GM19467 (cell line): ENCODE measurements around the gene FAM170B.

Experiments used
- ATAC-seq: cut with Tn5 transposase; IDR thresholded peaks from one replicate; pipeline ENCODE4 v1.9.1; 2021; ENCODE audit warnings: mild to moderate bottlenecking, moderate library complexity; ENCODE audit not compliant: unreplicated experiment

Gene FAM170B

GRCh38 chr10:49129376-49129775 is 4.4 kb downstream of the FAM170B start:
- ATAC-seq, result no peak

DNA sequence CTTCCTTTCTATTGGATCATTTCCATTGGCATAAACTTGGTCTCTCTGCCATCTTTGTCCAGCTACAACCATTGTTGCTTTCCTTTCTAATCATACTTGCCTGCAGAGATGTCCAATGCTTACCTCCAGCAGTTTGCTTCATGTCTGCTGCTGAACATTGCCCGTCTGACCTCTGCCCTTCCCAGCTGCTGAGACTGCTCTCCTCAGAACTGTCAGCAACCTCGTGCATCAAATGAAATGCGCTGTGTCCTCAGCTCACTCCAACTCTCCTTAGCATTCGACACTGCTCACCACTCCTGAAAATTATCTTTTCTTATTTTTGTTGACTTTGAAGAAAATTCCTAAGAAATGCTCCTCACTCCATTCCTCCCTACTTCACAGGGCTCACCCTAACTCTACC is 5.0 kb downstream of the FAM170B start:
- no peak for ATAC-seq

DNA sequence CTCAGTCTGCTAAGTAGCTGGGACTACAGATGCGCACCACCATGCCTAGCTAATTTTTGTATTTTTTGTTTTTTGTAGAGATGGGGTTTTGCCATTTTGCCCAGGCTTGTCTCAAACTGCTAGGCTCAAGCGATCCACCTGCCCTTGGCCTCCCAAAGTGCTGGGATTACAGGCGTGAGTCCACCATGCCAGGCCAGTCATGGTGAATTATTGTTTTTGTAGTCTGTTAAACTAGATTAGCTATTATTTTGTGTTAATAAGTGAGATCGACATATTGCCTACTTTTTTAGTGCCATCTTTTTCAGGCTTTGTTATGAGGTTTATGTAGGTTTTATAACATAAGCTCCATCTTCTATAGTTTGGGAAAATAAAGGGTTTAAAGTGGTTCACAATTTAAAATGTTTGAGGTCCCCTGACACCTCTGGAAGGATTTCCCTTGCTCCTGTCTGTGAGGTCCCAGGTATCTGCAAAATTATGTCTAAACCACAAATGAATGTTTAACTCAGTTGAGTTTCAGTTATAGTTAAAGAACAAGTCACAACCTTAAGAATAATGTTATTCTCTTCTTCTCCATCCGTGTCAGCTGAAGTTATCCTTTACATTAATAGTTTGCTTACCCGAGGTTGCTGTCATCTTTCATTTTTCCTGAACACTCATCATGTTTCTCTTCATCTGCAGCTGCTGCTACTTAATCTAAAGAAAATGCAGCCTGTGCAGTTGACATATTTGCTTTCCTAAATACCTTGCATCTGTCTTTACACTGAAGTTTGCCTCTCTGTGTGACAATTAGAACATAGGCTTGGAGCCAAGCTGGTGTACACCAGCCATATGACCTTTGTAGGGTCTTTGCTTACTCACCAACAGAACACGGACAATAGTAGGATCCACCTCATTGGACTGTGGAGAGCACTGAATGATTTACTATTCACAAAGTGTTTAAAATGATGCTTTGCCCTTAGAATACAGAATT is 9.6 kb downstream of the FAM170B start:
- no peak for ATAC-seq

GRCh38 chr10:49120911-49121310 is 12.9 kb downstream of the FAM170B start:
- no peak for ATAC-seq

DNA sequence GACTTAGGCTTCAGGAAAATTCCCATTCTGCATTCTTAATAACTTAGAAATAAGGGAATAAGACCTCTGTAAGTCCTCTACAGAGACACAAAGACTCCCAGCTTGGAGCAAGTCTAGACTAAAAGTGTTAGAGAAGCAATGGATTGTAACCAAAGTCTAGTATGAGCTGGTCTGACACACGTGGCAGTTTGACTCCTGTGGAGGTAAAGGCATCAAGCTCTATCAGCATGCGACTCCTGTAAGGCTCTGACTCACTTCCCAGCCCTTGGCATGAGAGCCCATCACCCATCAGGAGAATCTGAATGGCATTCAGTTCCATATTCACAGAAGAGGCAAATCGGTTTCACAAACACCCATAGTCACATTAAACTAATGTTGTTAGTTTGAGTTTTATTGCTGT is 14.1 kb downstream of the FAM170B start:
- no peak for ATAC-seq

DNA sequence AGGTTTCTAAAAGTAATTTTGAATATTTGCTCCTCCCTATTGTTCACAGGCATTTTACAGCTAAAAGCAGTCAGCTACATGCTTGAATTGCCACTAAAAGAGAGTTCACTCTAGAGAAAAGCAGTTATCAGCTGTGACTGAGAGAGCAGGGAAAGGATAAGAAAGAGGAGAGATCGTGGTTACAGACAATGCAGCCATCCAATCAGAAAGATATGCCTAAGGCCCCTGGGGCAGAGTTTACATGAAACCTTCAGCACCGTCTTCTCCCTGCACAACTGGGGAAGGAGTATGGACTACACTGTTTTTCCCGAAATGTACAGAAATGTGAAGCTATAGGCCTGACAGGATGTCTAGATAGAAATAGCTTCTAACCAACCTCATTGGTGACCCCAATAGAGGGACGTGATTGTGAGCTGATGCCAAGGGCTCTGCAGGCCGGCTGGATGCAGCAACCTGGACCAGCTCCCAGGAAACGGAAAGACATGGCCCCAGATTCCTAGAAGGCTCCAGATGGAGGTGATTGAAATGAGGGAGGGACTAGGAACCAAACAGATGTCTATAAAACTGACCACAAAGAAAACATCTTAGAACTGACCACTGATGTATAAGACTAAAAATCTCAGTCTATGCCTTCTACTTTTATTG is 15.3 kb downstream of the FAM170B start:
- no peak for ATAC-seq

GRCh38 chr10:49117376-49118070 is 16.3 kb downstream of the FAM170B start:
- ATAC-seq, result no peak

- no peak for ATAC-seq
Measured at GRCh38 chr10:49116509-49117375, 17.1 kb downstream of the FAM170B start.

GRCh38 chr10:49115796-49116508 is 17.9 kb downstream of the FAM170B start:
- no peak for ATAC-seq

GRCh38 chr10:49115015-49115795 is 18.6 kb downstream of the FAM170B start, which contains the start of gene VSTM4:
Gene VSTM4 (minus strand): TSS chr10:49115522. CDS start chr10:49115485, 37 bp downstream.
- ATAC-seq, result no peak

DNA sequence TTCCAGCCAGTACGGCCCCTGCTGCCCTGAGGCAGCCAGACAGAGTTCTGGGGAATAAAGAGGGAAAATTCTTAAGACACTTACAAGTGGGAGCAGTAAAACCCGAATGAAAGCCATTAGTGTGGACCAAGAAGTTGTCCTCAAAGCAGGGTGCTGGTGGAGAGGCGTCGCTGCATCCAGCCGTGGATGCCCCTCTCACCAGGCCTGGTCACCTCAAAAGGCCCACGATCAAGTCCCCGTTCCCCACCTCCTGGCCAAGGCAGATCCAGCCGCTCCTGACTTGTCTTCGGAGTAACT is 19.2 kb downstream of the FAM170B start:
- no peak for ATAC-seq

DNA sequence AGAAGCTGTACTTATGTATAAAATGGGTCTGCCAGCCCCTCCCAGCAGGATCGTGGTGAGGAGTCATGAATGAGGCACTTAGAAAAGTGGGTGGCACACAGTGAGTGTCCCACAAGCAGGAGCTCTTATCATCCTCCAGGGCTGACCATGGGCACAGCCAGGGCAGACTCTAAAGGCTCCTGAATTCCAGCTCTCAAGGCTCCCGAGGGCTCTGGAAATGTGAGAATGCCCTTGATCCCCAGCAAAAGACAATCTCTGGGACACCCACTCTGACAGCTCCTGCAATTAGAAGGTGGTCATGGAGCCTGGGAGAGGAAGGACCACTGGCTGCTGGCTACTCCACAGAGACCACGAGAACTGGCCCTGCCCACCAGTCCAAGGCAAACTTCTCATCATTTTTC is 20.1 kb downstream of the FAM170B start:
- ATAC-seq, result no peak

DNA sequence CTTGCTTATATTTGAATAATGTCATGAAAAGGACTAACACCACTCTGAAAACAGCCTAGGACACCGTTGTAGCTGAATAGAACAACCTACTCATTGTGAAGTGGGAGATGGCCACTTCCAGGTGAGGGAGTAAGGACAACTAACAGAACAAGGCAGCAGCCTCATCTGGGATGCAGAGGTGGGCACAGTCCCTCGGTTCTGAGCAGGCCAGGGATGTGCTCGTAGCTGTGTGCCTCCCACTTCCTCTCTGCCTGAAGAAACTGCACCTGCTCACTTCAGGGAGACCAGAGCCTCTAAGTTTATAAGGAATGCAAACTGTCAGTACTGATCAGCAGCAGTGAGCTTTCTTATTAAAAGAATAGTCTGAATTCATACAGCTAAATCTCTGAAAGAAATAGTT is 21.0 kb downstream of the FAM170B start:
- ATAC-seq, result no peak

DNA sequence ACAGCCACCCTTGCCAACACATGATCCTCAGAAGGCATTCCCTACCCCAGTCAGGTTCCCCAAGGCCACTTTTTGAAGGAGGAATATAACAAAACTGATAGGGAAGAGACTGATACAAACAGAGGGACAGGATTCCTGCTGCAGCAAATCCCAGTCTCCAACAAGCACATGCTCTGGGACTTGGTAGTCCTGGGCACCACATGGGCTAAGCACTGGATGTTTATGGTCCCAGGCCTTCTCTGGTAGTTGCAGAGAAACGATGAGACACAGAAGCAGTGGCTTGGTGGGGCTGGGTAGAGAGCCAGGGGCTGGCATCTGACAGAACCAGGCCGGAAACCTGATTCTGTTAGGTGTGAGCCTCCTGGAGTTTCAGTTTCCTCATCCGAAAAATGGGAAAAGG is 21.7 kb downstream of the FAM170B start:
- ATAC-seq, result no peak

GRCh38 chr10:49111320-49111698 is 22.5 kb downstream of the FAM170B start:
- ATAC-seq, result no peak

DNA sequence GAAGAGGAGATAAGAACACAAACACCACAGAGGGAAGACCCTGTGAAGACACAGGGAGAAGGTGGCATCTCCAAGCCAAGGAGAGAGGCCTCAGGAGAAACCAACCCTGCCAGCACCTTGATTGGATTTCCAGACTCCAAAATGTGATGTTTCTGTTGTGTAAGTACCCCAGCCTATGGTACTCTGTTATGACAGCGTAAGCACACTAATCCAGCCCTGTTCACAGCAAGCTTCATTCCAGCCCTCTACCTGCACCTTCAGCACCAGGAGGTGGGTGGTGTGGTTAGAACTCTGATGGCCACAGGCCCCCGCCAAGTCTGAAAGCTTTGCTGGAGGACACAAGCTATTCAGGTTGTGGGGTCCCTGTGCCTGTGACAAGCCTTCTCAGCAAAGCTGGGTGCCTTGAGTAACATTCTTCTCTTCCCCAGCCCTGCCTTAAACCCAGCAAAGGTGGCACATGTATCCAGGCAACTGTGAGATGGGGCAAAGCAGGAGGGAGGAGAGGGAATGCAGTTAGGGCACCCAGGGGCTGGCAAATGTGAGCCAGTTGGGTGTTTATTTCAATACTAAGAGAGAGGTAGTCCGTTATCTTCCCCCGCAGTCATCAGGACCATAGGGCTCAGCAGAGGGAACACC is 23.0 kb downstream of the FAM170B start:
- ATAC-seq, result no peak

DNA sequence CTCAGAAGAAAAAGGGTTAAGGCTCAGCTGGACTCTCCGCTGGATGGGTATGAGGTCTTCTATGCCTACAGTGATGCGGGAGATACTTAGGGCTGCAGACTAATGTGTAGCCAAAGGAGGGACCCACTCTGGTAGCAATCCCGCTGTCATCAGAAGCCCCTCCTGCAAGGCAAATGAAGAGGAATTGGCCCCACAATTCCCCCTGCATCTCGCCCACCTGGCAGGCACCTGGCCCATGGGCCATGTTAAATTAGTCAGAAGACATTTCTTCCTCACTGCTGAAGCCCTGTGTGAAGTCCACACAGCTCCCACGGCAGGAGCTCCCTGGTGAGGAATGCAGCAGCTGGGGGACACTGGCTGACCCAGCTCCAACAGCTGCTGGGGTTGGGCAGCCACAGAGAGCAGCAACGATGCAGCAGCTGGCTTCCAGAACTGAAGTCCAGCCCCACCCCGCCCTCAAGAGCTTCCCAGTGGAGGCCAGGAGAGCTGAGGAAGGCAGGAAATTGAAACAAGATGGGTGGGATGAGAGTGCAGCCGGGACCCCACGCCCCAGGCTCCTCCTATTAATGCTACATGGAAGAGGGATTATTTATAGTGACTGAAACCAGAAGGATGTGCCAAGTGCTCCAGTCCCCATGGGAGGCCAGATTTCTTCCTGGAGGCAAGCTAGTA is 24.0 kb downstream of the FAM170B start:
- no peak for ATAC-seq

- ATAC-seq, result no peak
Measured at GRCh38 chr10:49108656-49109055, 25.2 kb downstream of the FAM170B start.
